GM19351 (cell line): ENCODE results near the gene ARHGAP40.

Experiments used
- ATAC-seq: cut with Tn5 transposase; IDR thresholded peaks from one replicate; pipeline ENCODE4 v1.9.1; 2021; ENCODE audit warnings: mild to moderate bottlenecking, moderate library complexity; ENCODE audit not compliant: unreplicated experiment

The ARHGAP40 gene

GRCh38 chr20:38649275-38649891 is 47.8 kb downstream of the ARHGAP40 start:
- ATAC-seq, result no peak

- no peak for ATAC-seq
Observed at GRCh38 chr20:38650010-38650409, 48.4 kb downstream of the ARHGAP40 start.

- no peak for ATAC-seq
Observed at GRCh38 chr20:38651154-38651553, 49.5 kb downstream of the ARHGAP40 start.

GRCh38 chr20:38651562-38651961 is 50.0 kb downstream of the ARHGAP40 start:
- no peak for ATAC-seq

GRCh38 chr20:38652995-38653394 is 51.4 kb downstream of the ARHGAP40 start:
- ATAC-seq, result no peak

GRCh38 chr20:38657390-38657789 is 55.8 kb downstream of the ARHGAP40 start:
- ATAC-seq, result no peak

- ATAC-seq, result peak; percentile 65
Observed at GRCh38 chr20:38658879-38659596, 57.4 kb downstream of the ARHGAP40 start.

GRCh38 chr20:38659597-38659880 is 57.9 kb downstream of the ARHGAP40 start:
- ATAC-seq, result no peak

GRCh38 chr20:38660429-38660828 is 58.8 kb downstream of the ARHGAP40 start:
- ATAC-seq, result no peak

- no peak for ATAC-seq
Observed at GRCh38 chr20:38663660-38664059, 62.1 kb downstream of the ARHGAP40 start.

- no peak for ATAC-seq
Observed at GRCh38 chr20:38664284-38664683, 62.7 kb downstream of the ARHGAP40 start.

GRCh38 chr20:38665094-38665493 is 63.5 kb downstream of the ARHGAP40 start:
- no peak for ATAC-seq

GRCh38 chr20:38665506-38666285 is 64.1 kb downstream of the ARHGAP40 start:
- no peak for ATAC-seq

- no peak for ATAC-seq
Observed at GRCh38 chr20:38667417-38667956, 65.9 kb downstream of the ARHGAP40 start.

GRCh38 chr20:38669688-38670087 is 68.1 kb downstream of the ARHGAP40 start:
- no peak for ATAC-seq

- no peak for ATAC-seq
Observed at GRCh38 chr20:38670786-38671185, 69.2 kb downstream of the ARHGAP40 start.

GRCh38 chr20:38671186-38671585 is 69.6 kb downstream of the ARHGAP40 start:
- ATAC-seq, result no peak

- ATAC-seq, result no peak
Observed at GRCh38 chr20:38671701-38672292, 70.2 kb downstream of the ARHGAP40 start.

GRCh38 chr20:38672504-38672903 is 70.9 kb downstream of the ARHGAP40 start:
- no peak for ATAC-seq

GRCh38 chr20:38673261-38673660 is 71.7 kb downstream of the ARHGAP40 start:
- ATAC-seq, result no peak

- no peak for ATAC-seq
Observed at GRCh38 chr20:38673725-38674091, 72.1 kb downstream of the ARHGAP40 start.
